ENCODE measurements around the gene PTGDR. TPM values are rescaled to one million over a fixed set of nuclear protein-coding genes. Genes with fewer than 3 reads are reported as not detected.

PTGDR gene
- 0.31 TPM for total RNA-seq

- DNase-seq: no peak
These were observed at the start of gene PTGDR for GRCh38 chr14:52267501-52268278. PTGDR (plus strand) TSS chr14:52267698; CDS start chr14:52267815, 117 bp downstream.

- DNase-seq: no peak
These were observed 47.9 kb upstream of the PTGDR start for GRCh38 chr14:52219488-52220084.

- no peak for DNase-seq
These were observed 46.3 kb upstream of the PTGDR start for GRCh38 chr14:52220924-52221811.

- no peak for DNase-seq
These were observed 44.6 kb upstream of the PTGDR start for GRCh38 chr14:52222901-52223300.

GRCh38 chr14:52227619-52228222 lies 39.8 kb upstream of the PTGDR start:
- DNase-seq: no peak

GRCh38 chr14:52233693-52234092 lies 33.8 kb upstream of the PTGDR start:
- no peak for DNase-seq

GRCh38 chr14:52235434-52235833 lies 32.1 kb upstream of the PTGDR start:
- DNase-seq: no peak

- DNase-seq: no peak
These were observed 31.5 kb upstream of the PTGDR start for GRCh38 chr14:52235866-52236510.

GRCh38 chr14:52238682-52239081 lies 28.8 kb upstream of the PTGDR start:
- DNase-seq: no peak

GRCh38 chr14:52240623-52241022 lies 26.9 kb upstream of the PTGDR start:
- no peak for DNase-seq

GRCh38 chr14:52241087-52241793 lies 26.3 kb upstream of the PTGDR start:
- no peak for DNase-seq

- DNase-seq: no peak
These were observed 23.2 kb upstream of the PTGDR start for GRCh38 chr14:52244328-52244727.

GRCh38 chr14:52244997-52245396 lies 22.5 kb upstream of the PTGDR start:
- DNase-seq: no peak

- no peak for DNase-seq
These were observed 19.4 kb upstream of the PTGDR start for GRCh38 chr14:52248057-52248456.

GRCh38 chr14:52251724-52252123 lies 15.8 kb upstream of the PTGDR start:
- DNase-seq: no peak

- no peak for DNase-seq
These were observed 14.0 kb upstream of the PTGDR start for GRCh38 chr14:52253503-52253902.

GRCh38 chr14:52254086-52254485 lies 13.4 kb upstream of the PTGDR start:
- no peak for DNase-seq

GRCh38 chr14:52258783-52259182 lies 8.7 kb upstream of the PTGDR start:
- no peak for DNase-seq

GRCh38 chr14:52259434-52259833 lies 8.1 kb upstream of the PTGDR start:
- DNase-seq: no peak

GRCh38 chr14:52262600-52262999 lies 4.9 kb upstream of the PTGDR start:
- no peak for DNase-seq

GRCh38 chr14:52263190-52263589 lies 4.3 kb upstream of the PTGDR start:
- DNase-seq: no peak
